Small intestine (tissue), 7 donors: ENCODE data around the gene CIAPIN1. TPM values are rescaled to one million over a fixed set of nuclear protein-coding genes. Genes with fewer than 3 reads are reported as not detected.
"Not testable (repeated sequence)": the region's sequence is repeated elsewhere in the genome, so short reads cannot be mapped to it uniquely, and the experiment has no call there.

ENCODE experiments used
- DNase-seq, 2 donors: peaks; one replicate each; pipeline versions ENCODE4 v3.0.0 to v3.0.0-alpha.2; 2013
- FAIRE-seq: peaks from 2 replicates; lab custom pipeline; 2012; peaks lifted over from hg19 to GRCh38; lab: Jason Lieb, UNC
- H3K27ac ChIP-seq, 3 donors: one replicate each; pipeline ENCODE4 v1.5.1; 2013; ENCODE audit warnings: low read length in 2 of 3, mild to moderate bottlenecking in 2 of 3, control low read depth in 1 of 3, inconsistent platforms in 1 of 3, low read depth in 1 of 3, moderate library complexity in 1 of 3
- H3K27me3 ChIP-seq, 3 donors: one replicate each; pipeline ENCODE4 v1.6.1; 2013; ENCODE audit warnings: low read length in 3 of 3, inconsistent platforms in 1 of 3; ENCODE audit not compliant: control insufficient read depth in 3 of 3, insufficient read depth in 3 of 3
- H3K36me3 ChIP-seq, 3 donors: one replicate each; pipeline ENCODE4 v1.6.1; 2013; ENCODE audit warnings: low read length in 3 of 3, inconsistent platforms in 1 of 3, low read depth in 1 of 3, mild to moderate bottlenecking in 1 of 3, moderate library complexity in 1 of 3; ENCODE audit not compliant: control insufficient read depth in 3 of 3, insufficient read depth in 2 of 3
- H3K4me1 ChIP-seq, 3 donors: one replicate each; pipeline ENCODE4 v1.6.1; 2013; ENCODE audit warnings: low read length in 2 of 3, inconsistent platforms in 1 of 3, low read depth in 1 of 3, mild to moderate bottlenecking in 1 of 3, moderate library complexity in 1 of 3; ENCODE audit not compliant: control insufficient read depth in 3 of 3, insufficient read depth in 2 of 3
- H3K4me3 ChIP-seq, 3 donors: one replicate each; pipeline ENCODE4 v1.5.1; 2013; ENCODE audit warnings: low read length in 3 of 3, control low read depth in 1 of 3, inconsistent platforms in 1 of 3, low read depth in 1 of 3, mild to moderate bottlenecking in 1 of 3, moderate library complexity in 1 of 3
- H3K9me3 ChIP-seq, 2 donors: one replicate each; pipeline ENCODE4 v1.6.1; 2013; ENCODE audit warnings: low read depth in 1 of 2, low read length in 1 of 2; ENCODE audit not compliant: control insufficient read depth in 2 of 2, insufficient read depth in 1 of 2
- WGBS, 3 donors: extraction: QIAGEN DNeasy Blood & Tissue Kit; methylation state at CpG; one replicate each; pipeline ENCODE4 v1.1.7; 2013; 5-methylcytosine and 5-hydroxymethylcytosine counted together
- polyA plus RNA-seq, 4 donors: library from polyadenylated mRNA; stranded (reverse) in 3 of 4; unstranded in 1 of 4; fragments of 200-250 nt in 3 of 4; fragments of 120-200 nt in 1 of 4; gene quantifications; one replicate each; pipeline versions ENCODE4 v1.2.1 to v1.2.3, GENCODE V29; 2013
- donor health status: healthy with polysubstance abuse.
- donor health status: control.
- donor health status: control.
- donor health status: Bipolar disorder and iron deficiency.
- donor health status: healthy.

The CIAPIN1 gene
- polyA plus RNA-seq, 4 donors = 39.4 to 55.9 (median 47.2) TPM

GRCh38 chr16:57464523-57464922 lies 17.3 kb upstream of the CIAPIN1 start:
- Histone ChIP-seq H3K4me1 (peaks cover 0 to 8% (median 4%) of the 10 kb centered on the region in 3 donors), H3K27me3 (no peaks in the 10 kb centered on the region), H3K4me3 (no peak overlapping the region), H3K9me3 (no peaks in the 10 kb centered on the region), H3K36me3 (peaks cover 2 to 54% (median 11%) of the 10 kb centered on the region in 3 donors), H3K27ac (no peak overlapping the region)
- DNase-seq = no peak
- WGBS, 3 donors = 89 to 96% (median 95%) methylated on average over 2 of the region's 2 CpGs
- no peak for FAIRE-seq

DNA sequence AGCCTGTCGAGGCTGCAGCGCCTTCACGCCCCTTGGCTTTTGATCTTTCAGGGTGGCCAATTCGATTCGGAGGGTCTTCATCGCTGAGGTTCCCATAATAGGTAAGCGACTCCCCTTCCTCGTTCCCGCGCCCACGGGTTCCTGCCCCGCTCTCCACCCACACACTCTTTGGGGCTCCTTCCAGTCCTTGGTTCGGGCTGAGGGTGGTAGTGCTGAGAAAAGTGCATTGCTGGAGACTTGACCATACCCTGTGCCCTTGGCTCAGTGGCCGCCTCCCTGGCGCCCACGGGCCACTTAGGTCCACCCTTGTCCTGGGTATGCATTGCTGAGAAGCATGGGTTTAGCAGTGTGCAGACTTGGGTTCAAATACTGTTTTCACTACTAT lies 15.8 kb upstream of the CIAPIN1 start:
- no peaks in the 10 kb centered on the region for H3K27me3 ChIP-seq
- 0 to 2% (median 1%) methylated on average over 16 of the region's 16 CpGs for WGBS, 3 donors
- H3K27ac ChIP-seq = peak overlapping the region in 1 of 3 donors; percentile 5
- DNase-seq = peak in 1 of 2 donors; percentile 31
- FAIRE-seq = no peak
- peak overlapping the region; percentile 75 to 86 (median 84) for H3K4me3 ChIP-seq
- H3K4me1 ChIP-seq = peaks cover 0 to 5% (median 4%) of the 10 kb centered on the region in 3 donors
- no peaks in the 10 kb centered on the region for H3K9me3 ChIP-seq
- peaks cover 4 to 48% (median 13%) of the 10 kb centered on the region in 3 donors for H3K36me3 ChIP-seq

- Histone ChIP-seq H3K4me3 (peak within 1 kb of the TSS; percentile 75 to 86 (median 84)), H3K36me3 (peaks cover 4 to 52% (median 17%) of the 10 kb centered on the region in 3 donors), H3K27me3 (no peaks in the 10 kb centered on the region), H3K9me3 (no peaks in the 10 kb centered on the region), H3K4me1 (peaks cover 0 to 5% (median 4%) of the 10 kb centered on the region in 3 donors), H3K27ac (peak within 1 kb of the TSS in 2 of 3 donors; percentile 44 to 77)
- FAIRE-seq = no peak
- WGBS, 3 donors = 1 to 2% (median 1%) methylated on average over 32 to 47 of the region's 47 CpGs
- DNase-seq = peak; percentile 81 to 95
Observed at GRCh38 chr16:57462209-57462977, 15.2 kb upstream of the CIAPIN1 start, which contains the start of gene POLR2C. TSS of gene POLR2C (plus strand) at chr16:57462679. CDS start at chr16:57462725, 46 bp downstream.

DNA sequence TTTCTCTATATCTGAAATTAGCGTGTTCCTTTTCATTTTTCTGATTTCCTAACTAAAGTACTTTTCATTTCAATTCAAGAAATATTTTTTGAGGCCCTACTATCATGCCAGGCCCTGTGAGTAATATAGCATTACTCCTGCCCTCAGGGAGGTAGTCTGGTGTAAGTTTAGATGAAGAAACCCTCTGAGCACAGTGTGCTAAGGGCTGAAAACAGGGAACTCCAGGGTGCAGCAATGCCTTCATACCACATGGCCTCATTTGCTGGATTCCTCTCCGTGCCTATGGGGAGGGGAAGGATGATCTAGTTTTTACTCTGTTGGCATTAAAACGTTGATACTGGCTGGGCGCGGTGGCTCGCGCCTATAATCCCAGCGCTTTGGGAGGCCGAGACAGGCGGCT lies 4.8 kb upstream of the CIAPIN1 start:
- H3K36me3 ChIP-seq = peaks cover 8 to 42% (median 26%) of the 10 kb centered on the region in 3 donors
- no peaks in the 10 kb centered on the region for H3K4me1 ChIP-seq
- no peak overlapping the region for H3K4me3 ChIP-seq
- no peaks in the 10 kb centered on the region for H3K27me3 ChIP-seq
- FAIRE-seq = no peak
- 92 to 94% (median 93%) methylated on average over 10 of the region's 10 CpGs for WGBS, 3 donors
- no peak for DNase-seq
- H3K9me3 ChIP-seq = no peaks in the 10 kb centered on the region
- H3K27ac ChIP-seq = no peak overlapping the region

- Histone ChIP-seq H3K9me3 (no peaks in the 10 kb centered on the region), H3K27ac (peak overlapping the region; percentile 51 to 83 (median 77)), H3K4me1 (peaks cover 2 to 7% (median 4%) of the 10 kb centered on the region in 3 donors), H3K27me3 (no peaks in the 10 kb centered on the region), H3K4me3 (peak overlapping the region; percentile 83 to 97 (median 91)), H3K36me3 (peaks cover 0 to 6% (median 5%) of the 10 kb centered on the region in 3 donors)
- DNase-seq = peak in 1 of 2 donors; percentile 67
- 3% methylated on average over 27 to 28 of the region's 28 CpGs for WGBS, 3 donors
- no peak for FAIRE-seq
Observed at GRCh38 chr16:57446531-57447185, 527 bp downstream of the CIAPIN1 start.

GRCh38 chr16:57445510-57445909 lies 1.7 kb downstream of the CIAPIN1 start:
- no peak overlapping the region for H3K27ac ChIP-seq
- H3K9me3 ChIP-seq = peaks cover 0 to 6% of the 10 kb centered on the region in 2 donors
- DNase-seq (no peak), FAIRE-seq (no peak)
- H3K4me1 ChIP-seq = peaks cover 2 to 7% (median 4%) of the 10 kb centered on the region in 3 donors
- H3K4me3 ChIP-seq = no peak overlapping the region
- no peaks in the 10 kb centered on the region for H3K27me3 ChIP-seq
- 92 to 95% (median 94%) methylated on average over 2 of the region's 2 CpGs for WGBS, 3 donors
- peaks cover 0 to 3% (median 0%) of the 10 kb centered on the region in 3 donors for H3K36me3 ChIP-seq

DNA sequence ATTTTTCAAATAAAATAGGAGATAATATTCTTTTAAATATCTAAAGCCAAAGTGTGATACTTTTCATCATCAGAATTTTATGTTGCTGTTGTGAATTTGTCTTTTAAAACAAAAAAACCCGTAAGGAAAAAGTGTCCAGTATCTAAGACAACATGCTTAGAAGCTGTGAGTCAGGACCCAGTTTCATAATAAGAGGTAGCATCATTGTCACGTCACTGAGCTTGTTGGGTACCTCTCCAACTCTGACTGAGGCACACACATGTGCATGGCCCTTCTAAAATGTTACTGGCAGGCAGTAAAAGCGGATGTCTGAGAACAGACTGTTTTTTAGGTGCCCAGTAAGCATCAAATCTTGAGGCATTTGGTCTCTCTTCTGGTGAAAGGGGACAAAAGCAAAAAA lies 2.5 kb downstream of the CIAPIN1 start:
- H3K9me3 ChIP-seq = peaks cover 0 to 14% of the 10 kb centered on the region in 2 donors
- H3K27me3 ChIP-seq = no peaks in the 10 kb centered on the region
- H3K4me3 ChIP-seq = no peak overlapping the region
- peaks cover 2 to 7% (median 4%) of the 10 kb centered on the region in 3 donors for H3K4me1 ChIP-seq
- no peak overlapping the region for H3K27ac ChIP-seq
- H3K36me3 ChIP-seq = peaks cover 0 to 9% (median 2%) of the 10 kb centered on the region in 3 donors
- WGBS, 3 donors = 81 to 86% (median 83%) methylated on average over 3 of the region's 3 CpGs
- FAIRE-seq = no peak
- DNase-seq = no peak

- WGBS, 3 donors = 78 to 97% (median 95%) methylated on average over 8 of the region's 8 CpGs
- Histone ChIP-seq H3K36me3 (peaks cover 7 to 30% (median 8%) of the 10 kb centered on the region in 3 donors), H3K9me3 (peaks cover 0 to 14% of the 10 kb centered on the region in 2 donors)
- not testable (repeated sequence) for H3K4me3 ChIP-seq, H3K27me3 ChIP-seq, H3K4me1 ChIP-seq, DNase-seq, H3K27ac ChIP-seq, FAIRE-seq
Observed at GRCh38 chr16:57440551-57440950, 6.6 kb downstream of the CIAPIN1 start.
